ENCODE data around the gene PDZD7. TPM values are rescaled to one million over a fixed set of nuclear protein-coding genes. Genes with fewer than 3 reads are reported as not detected.

The PDZD7 gene
- total and polyA plus RNA-seq, 9 of the 15 experiments (the other 6 are each of a cell fraction or from before 2014, with no cell fraction given), result 0.04 to 0.24 (median 0.08) TPM; not detected in 3

GRCh38 chr10:101018118-101018599 lies 12.8 kb downstream of the PDZD7 start (continued):
- TF ChIP-seq, protein P1, sequence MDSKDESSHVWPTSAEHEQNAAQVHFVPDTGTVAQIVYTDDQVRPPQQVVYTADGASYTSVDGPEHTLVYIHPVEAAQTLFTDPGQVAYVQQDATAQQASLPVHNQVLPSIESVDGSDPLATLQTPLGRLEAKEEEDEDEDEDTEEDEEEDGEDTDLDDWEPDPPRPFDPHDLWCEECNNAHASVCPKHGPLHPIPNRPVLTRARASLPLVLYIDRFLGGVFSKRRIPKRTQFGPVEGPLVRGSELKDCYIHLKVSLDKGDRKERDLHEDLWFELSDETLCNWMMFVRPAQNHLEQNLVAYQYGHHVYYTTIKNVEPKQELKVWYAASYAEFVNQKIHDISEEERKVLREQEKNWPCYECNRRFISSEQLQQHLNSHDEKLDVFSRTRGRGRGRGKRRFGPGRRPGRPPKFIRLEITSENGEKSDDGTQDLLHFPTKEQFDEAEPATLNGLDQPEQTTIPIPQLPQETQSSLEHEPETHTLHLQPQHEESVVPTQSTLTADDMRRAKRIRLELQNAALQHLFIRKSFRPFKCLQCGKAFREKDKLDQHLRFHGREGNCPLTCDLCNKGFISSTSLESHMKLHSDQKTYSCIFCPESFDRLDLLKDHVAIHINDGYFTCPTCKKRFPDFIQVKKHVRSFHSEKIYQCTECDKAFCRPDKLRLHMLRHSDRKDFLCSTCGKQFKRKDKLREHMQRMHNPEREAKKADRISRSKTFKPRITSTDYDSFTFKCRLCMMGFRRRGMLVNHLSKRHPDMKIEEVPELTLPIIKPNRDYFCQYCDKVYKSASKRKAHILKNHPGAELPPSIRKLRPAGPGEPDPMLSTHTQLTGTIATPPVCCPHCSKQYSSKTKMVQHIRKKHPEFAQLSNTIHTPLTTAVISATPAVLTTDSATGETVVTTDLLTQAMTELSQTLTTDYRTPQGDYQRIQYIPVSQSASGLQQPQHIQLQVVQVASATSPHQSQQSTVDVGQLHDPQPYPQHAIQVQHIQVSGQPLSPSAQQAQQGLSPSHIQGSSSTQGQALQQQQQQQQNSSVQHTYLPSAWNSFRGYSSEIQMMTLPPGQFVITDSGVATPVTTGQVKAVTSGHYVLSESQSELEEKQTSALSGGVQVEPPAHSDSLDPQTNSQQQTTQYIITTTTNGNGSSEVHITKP (IDR thresholded peaks at IDR 0.05; ENCODE audit: partially characterized antibody), result no peak
- no peak for TF ChIP-seq DPF2 (IDR thresholded peaks at IDR 0.05)
- TF ChIP-seq ZNF668 (CRISPR knock-in tag; IDR thresholded peaks at IDR 0.05), result no peak
- no peak for TF ChIP-seq ZNF609 (CRISPR knock-in tag; IDR thresholded peaks at IDR 0.05; ENCODE audit: borderline replicate concordance)
